SK-N-SH (cell line): ENCODE results near the gene OR10G7. TPM values are rescaled to one million over a fixed set of nuclear protein-coding genes. Genes with fewer than 3 reads are reported as not detected.

Experiments
- CTCF ChIA-PET: fragments of 300-600, 350-600 bp; formaldehyde crosslinking; extraction: SDS; loops from one replicate; lab custom pipeline; 2021; lab: Yijun Ruan, JAX
- POLR2A ChIA-PET: fragments of 350-600 bp; sonication (Branson Sonifier 250); formaldehyde crosslinking; extraction: SDS; loops from one replicate; lab custom pipeline; 2020; ENCODE audit warnings: antibody characterized with exemption, inconsistent platforms; lab: Yijun Ruan, JAX
- DNase-seq: peaks from one replicate; pipeline ENCODE4 v3.0.0; 2012
- H2AFZ ChIP-seq: fragments of 200-600 bp; sonication (generic); 2 replicates; pipeline ENCODE4 v1.8.1; 2016; ENCODE audit warnings: antibody characterized with exemption, mild to moderate bottlenecking, low read depth
- H3F3A ChIP-seq: fragments of 200-600 bp; sonication (generic); replicated peaks from 2 replicates; pipeline ENCODE3; 2016; ENCODE audit warnings: antibody characterized with exemption, mild to moderate bottlenecking; ENCODE audit not compliant: insufficient read depth
- H3K27ac ChIP-seq, 2 experiments: fragments of 200-500 bp in 1 of 2; fragments of 200-600 bp in 1 of 2; sonication (Bioruptor generic) in 1 of 2; sonication (generic), shearing (Covaris generic) in 1 of 2; 2 replicates each; pipeline versions ENCODE4 v1.5.1 to v1.6.1; 2014 to 2016; ENCODE audit warnings: low read depth in 2 of 2, inconsistent platforms in 1 of 2, low read length in 1 of 2, mild to moderate bottlenecking in 1 of 2, mixed read lengths in 1 of 2
- H3K27me3 ChIP-seq: fragments of 200-600 bp; sonication (generic), shearing (Covaris generic); 2 replicates; pipeline ENCODE4 v1.6.1; 2016; ENCODE audit warnings: mixed run types; ENCODE audit not compliant: insufficient read depth
- H3K36me3 ChIP-seq, 2 experiments: fragments of 200-500 bp in 1 of 2; fragments of 200-600 bp in 1 of 2; sonication (Bioruptor generic) in 1 of 2; sonication (generic) in 1 of 2; replicated peaks in 1 of 2; 2 replicates each; pipeline versions ENCODE3 to v1.5.1; 2014 to 2016; ENCODE audit warnings: low read length in 1 of 2, mild to moderate bottlenecking in 1 of 2; ENCODE audit not compliant: insufficient read depth in 2 of 2, control insufficient read depth in 1 of 2
- H3K4me1 ChIP-seq, 2 experiments: fragments of 200-500 bp in 1 of 2; fragments of 200-600 bp in 1 of 2; sonication (Bioruptor generic) in 1 of 2; sonication (generic), shearing (Covaris generic) in 1 of 2; 2 replicates each; pipeline versions ENCODE4 v1.5.1 to v1.6.1; 2014 to 2016; ENCODE audit warnings: low read depth in 1 of 2, low read length in 1 of 2, mixed run types in 1 of 2; ENCODE audit not compliant: insufficient read depth in 2 of 2, control insufficient read depth in 1 of 2
- H3K4me2 ChIP-seq: fragments of 200-600 bp; sonication (generic), shearing (Covaris generic); 2 replicates; pipeline ENCODE4 v1.6.1; 2017; ENCODE audit warnings: mixed run types
- H3K4me3 ChIP-seq, 2 experiments: fragments of 200-500 bp in 1 of 2; fragments of 200-600 bp in 1 of 2; sonication (Bioruptor generic) in 1 of 2; sonication (generic), shearing (Covaris generic) in 1 of 2; 2 replicates each; pipeline versions ENCODE4 v1.5.1 to v1.8.1; 2014 to 2016; ENCODE audit warnings: low read depth in 2 of 2, inconsistent platforms in 1 of 2, low read length in 1 of 2, mild to moderate bottlenecking in 1 of 2, mixed read lengths in 1 of 2, moderate library complexity in 1 of 2
- H3K79me2 ChIP-seq: fragments of 200-600 bp; sonication (generic); 2 replicates; pipeline ENCODE4 v1.8.1; 2017; ENCODE audit warnings: mild to moderate bottlenecking; ENCODE audit not compliant: insufficient read depth
- H3K9ac ChIP-seq: fragments of 200-600 bp; sonication (generic); 2 replicates; pipeline ENCODE4 v1.6.1; 2017; ENCODE audit warnings: mixed run types
- H3K9me2 ChIP-seq: fragments of 200-600 bp; sonication (generic); 2 replicates; pipeline ENCODE4 v1.6.1; 2017; ENCODE audit warnings: mixed run types
- H3K9me3 ChIP-seq: fragments of 200-600 bp; sonication (generic); 2 replicates; pipeline ENCODE4 v1.6.1; 2017; ENCODE audit warnings: mixed run types, mild to moderate bottlenecking, moderate library complexity
- H4K20me1 ChIP-seq: fragments of 200-600 bp; sonication (generic); 2 replicates; pipeline ENCODE4 v1.6.1; 2017; ENCODE audit warnings: mild to moderate bottlenecking, mixed run types; ENCODE audit not compliant: insufficient read depth
- CHD2 ChIP-seq: fragments of 150-350 bp; IDR thresholded peaks from 2 replicates; pipeline ENCODE4 v1.6.1; 2018; ENCODE audit warnings: low read length; ENCODE audit not compliant: partially characterized antibody
- ELF1 ChIP-seq: IDR thresholded peaks from 2 replicates; pipeline ENCODE4 v1.4.0; 2012
- EP300 ChIP-seq, 2 experiments: IDR thresholded peaks; 2 replicates each; pipeline versions ENCODE4 v1.4.0 to v1.6.1; 2012; ENCODE audit warnings: borderline replicate concordance in 1 of 2, low read depth in 1 of 2, low read length in 1 of 2
- EZH2phosphoT487 ChIP-seq: fragments of 200-600 bp; sonication (generic); IDR thresholded peaks from 2 replicates; pipeline ENCODE4 v1.6.1; 2017; ENCODE audit warnings: low read depth, mixed run types, mild to moderate bottlenecking, antibody characterized with exemption, moderate library complexity, borderline replicate concordance
- FOXJ3 ChIP-seq: sonication (generic); formaldehyde crosslinking; IDR thresholded peaks from 2 replicates; pipeline ENCODE4 v1.5.1; 2020; ENCODE audit warnings: mild to moderate bottlenecking, missing genetic modification reagents
- FOXM1 ChIP-seq: IDR thresholded peaks from 2 replicates; pipeline ENCODE4 v1.4.0; 2012; ENCODE audit warnings: low read depth, mild to moderate bottlenecking
- GATA2 ChIP-seq: sonication (generic); formaldehyde crosslinking; IDR thresholded peaks from 2 replicates; pipeline ENCODE4 v1.5.0; 2020; ENCODE audit warnings: mild to moderate bottlenecking, missing genetic modification reagents
- JUND ChIP-seq: IDR thresholded peaks from 2 replicates; pipeline ENCODE4 v1.4.0; 2012
- MEF2A ChIP-seq: IDR thresholded peaks from 2 replicates; pipeline ENCODE4 v1.4.0; 2012; ENCODE audit warnings: low read depth, borderline replicate concordance
- MXI1 ChIP-seq: IDR thresholded peaks from 2 replicates; pipeline ENCODE4 v1.6.1; 2012; ENCODE audit warnings: mild to moderate bottlenecking, low read depth, low read length, improper control_type of control experiment
- NFIC ChIP-seq: IDR thresholded peaks from 2 replicates; pipeline ENCODE4 v1.4.0; 2012; ENCODE audit warnings: borderline replicate concordance
- NRF1 ChIP-seq: IDR thresholded peaks from 2 replicates; pipeline ENCODE4 v1.6.1; 2012; ENCODE audit warnings: low read depth, mild to moderate bottlenecking, low read length
- POLR2AphosphoS5 ChIP-seq: IDR thresholded peaks from 2 replicates; pipeline ENCODE4 v1.6.1; 2012; ENCODE audit warnings: low read depth, low read length
- RFX5 ChIP-seq: IDR thresholded peaks from 2 replicates; pipeline ENCODE4 v1.6.1; 2012; ENCODE audit warnings: mild to moderate bottlenecking, improper control_type of control experiment, low read length
- SIN3A ChIP-seq: IDR thresholded peaks from 2 replicates; pipeline ENCODE4 v1.6.1; 2012; ENCODE audit warnings: low read depth, mild to moderate bottlenecking, low read length, moderate library complexity, borderline replicate concordance
- SMC3 ChIP-seq: IDR thresholded peaks from 2 replicates; pipeline ENCODE4 v1.6.1; 2012; ENCODE audit warnings: low read depth, low read length, improper control_type of control experiment
- TAF1 ChIP-seq: IDR thresholded peaks from 2 replicates; pipeline ENCODE4 v1.6.1; 2012; ENCODE audit warnings: low read depth, mild to moderate bottlenecking, low read length, moderate library complexity, borderline replicate concordance
- TEAD4 ChIP-seq: IDR thresholded peaks from 2 replicates; pipeline ENCODE4 v1.4.0; 2012; ENCODE audit warnings: mild to moderate bottlenecking, borderline replicate concordance; ENCODE audit not compliant: insufficient read depth
- WGBS: methylation state at CpG from one replicate; pipeline ENCODE4 v1.1.6; 2017; ENCODE audit warnings: low lambda C conversion rate; 5-methylcytosine and 5-hydroxymethylcytosine counted together
- polyA plus RNA-seq, 3 experiments: library from polyadenylated mRNA; depleted of rRNA; stranded (reverse); fragments of >200 nt; gene quantifications; 2 replicates each; pipeline ENCODE4 v1.2.3, GENCODE V29; 2012
- TF ChIP-seq, protein P1 (sequence below): IDR thresholded peaks from 2 replicates; pipeline ENCODE4 v1.4.0; 2012; ENCODE audit warnings: low read depth, borderline replicate concordance
- TF ChIP-seq, protein P2 (sequence below): IDR thresholded peaks from 2 replicates; pipeline ENCODE4 v1.4.0; 2012; ENCODE audit warnings: low read depth, borderline replicate concordance

The OR10G7 gene
- polyA plus RNA-seq, 1 of the 3 experiments (the other 2 are of a cell fraction): not detected

- TF ChIP-seq MXI1: no peak
Observed at GRCh38 chr11:124075492-124075840, 34.3 kb upstream of the OR10G7 start (continued).

DNA sequence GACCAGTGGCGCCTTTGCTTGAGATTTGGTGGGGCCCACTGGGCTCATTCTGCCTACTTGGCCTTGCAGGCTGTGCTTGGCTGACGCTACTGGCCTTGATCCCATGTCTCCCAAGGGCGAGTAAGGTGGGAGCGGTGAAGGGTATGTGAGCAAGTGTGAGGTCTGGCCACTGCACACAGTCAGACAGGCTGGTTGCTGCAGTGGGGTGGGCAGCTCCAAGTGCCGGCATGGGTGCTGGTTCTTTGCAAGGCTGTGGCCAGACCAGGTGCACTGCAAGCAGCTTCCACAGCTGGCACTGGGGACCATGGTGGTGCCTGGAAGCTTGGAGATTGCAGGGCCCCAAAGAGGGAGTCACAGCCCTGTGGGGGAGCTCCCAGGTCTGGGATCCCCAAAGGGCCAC lies 33.4 kb upstream of the OR10G7 start:
- Histone ChIP-seq H3K9ac (no peak overlapping the region), H3K4me2 (no peak overlapping the region), H4K20me1 (no peaks in the 10 kb centered on the region), H2AFZ (no peak overlapping the region), H3K36me3 (no peaks in the 10 kb centered on the region), H3K9me2 (no peaks in the 10 kb centered on the region), H3K27ac (no peak overlapping the region), H3K4me1 (peaks cover 0 to 5% of the 10 kb centered on the region in 2 experiments; a peak in 2 of 4 replicates), H3K79me2 (no peaks in the 10 kb centered on the region), H3F3A (no peaks in the 10 kb centered on the region), H3K27me3 (peaks cover 24% of the 10 kb centered on the region; the same call in 1 of the 2 replicates), H3K4me3 (no peak overlapping the region), H3K9me3 (no peaks in the 10 kb centered on the region)
- CTCF ChIA-PET: interaction anchor here (9.5 kb wide), 1 partner anchor 118 kb away, joined by 247 read pairs; no protein-coding TSS in a partner anchor
- WGBS: 83% methylated on average over 4 of the region's 5 CpGs
- POLR2A ChIA-PET: no interaction called here
- no peak for DNase-seq
- TF ChIP-seq MEF2A (no peak), NRF1 (no peak), RFX5 (no peak), SIN3A (no peak), FOXM1 (no peak)
- TF ChIP-seq, protein P1, sequence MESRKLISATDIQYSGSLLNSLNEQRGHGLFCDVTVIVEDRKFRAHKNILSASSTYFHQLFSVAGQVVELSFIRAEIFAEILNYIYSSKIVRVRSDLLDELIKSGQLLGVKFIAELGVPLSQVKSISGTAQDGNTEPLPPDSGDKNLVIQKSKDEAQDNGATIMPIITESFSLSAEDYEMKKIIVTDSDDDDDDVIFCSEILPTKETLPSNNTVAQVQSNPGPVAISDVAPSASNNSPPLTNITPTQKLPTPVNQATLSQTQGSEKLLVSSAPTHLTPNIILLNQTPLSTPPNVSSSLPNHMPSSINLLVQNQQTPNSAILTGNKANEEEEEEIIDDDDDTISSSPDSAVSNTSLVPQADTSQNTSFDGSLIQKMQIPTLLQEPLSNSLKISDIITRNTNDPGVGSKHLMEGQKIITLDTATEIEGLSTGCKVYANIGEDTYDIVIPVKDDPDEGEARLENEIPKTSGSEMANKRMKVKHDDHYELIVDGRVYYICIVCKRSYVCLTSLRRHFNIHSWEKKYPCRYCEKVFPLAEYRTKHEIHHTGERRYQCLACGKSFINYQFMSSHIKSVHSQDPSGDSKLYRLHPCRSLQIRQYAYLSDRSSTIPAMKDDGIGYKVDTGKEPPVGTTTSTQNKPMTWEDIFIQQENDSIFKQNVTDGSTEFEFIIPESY: no peak

DNA sequence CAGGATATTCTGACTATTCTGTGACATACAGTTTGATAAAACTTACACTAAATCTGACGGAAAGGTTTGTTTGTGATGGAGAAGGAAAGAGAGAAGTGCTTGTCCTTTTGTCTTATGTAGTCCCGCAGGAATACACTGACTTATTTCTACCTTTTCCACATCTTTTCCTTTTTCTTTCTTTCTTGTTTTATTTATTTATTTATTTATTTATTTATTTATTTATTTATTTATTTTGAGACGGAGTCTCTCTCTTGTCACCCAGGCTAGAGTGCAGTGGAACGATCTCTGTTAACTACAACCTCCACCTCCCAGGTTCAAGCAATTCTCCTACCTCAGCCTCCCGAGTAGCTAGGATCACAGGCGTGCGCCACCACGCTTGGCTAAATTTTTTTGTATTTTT lies 31.0 kb upstream of the OR10G7 start:
- H3F3A ChIP-seq: no peaks in the 10 kb centered on the region
- CTCF ChIA-PET: interaction anchor here (0.7 to 9.5 kb wide), 28 partner anchors 9 to 529 kb away, joined by 3 to 247 read pairs (median 4); no protein-coding TSS in a partner anchor
- no peak overlapping the region for H3K4me2 ChIP-seq
- H3K4me1 ChIP-seq: peaks cover 0 to 5% of the 10 kb centered on the region in 2 experiments; a peak in 2 of 4 replicates
- no peaks in the 10 kb centered on the region for H3K9me3 ChIP-seq
- no peak overlapping the region for H3K27ac ChIP-seq
- no peak overlapping the region for H2AFZ ChIP-seq
- DNase-seq: no peak
- H3K79me2 ChIP-seq: no peaks in the 10 kb centered on the region
- H3K36me3 ChIP-seq: no peaks in the 10 kb centered on the region
- H3K4me3 ChIP-seq: no peak overlapping the region
- H3K27me3 ChIP-seq: peaks cover 15% of the 10 kb centered on the region; the same call in 1 of the 2 replicates
- no peaks in the 10 kb centered on the region for H3K9me2 ChIP-seq
- H3K9ac ChIP-seq: no peak overlapping the region
- POLR2A ChIA-PET: no interaction called here
- H4K20me1 ChIP-seq: no peaks in the 10 kb centered on the region
- TF ChIP-seq ELF1 (no peak), GATA2 (CRISPR knock-in tag) (no peak), EZH2phosphoT487 (no peak), FOXJ3 (CRISPR knock-in tag) (no peak), FOXM1 (no peak), NFIC (no peak), CHD2 (no peak), SMC3 (no peak), TEAD4 (no peak), JUND (no peak), MEF2A (no peak), EP300 (IDR thresholded peaks at IDR 0.05; ENCODE audit: borderline replicate concordance in 1 of 2, low read depth in 1 of 2, low read length in 1 of 2) (no peak), RFX5 (no peak), NRF1 (no peak), POLR2AphosphoS5 (no peak), TAF1 (no peak)
- TF ChIP-seq, protein P2, sequence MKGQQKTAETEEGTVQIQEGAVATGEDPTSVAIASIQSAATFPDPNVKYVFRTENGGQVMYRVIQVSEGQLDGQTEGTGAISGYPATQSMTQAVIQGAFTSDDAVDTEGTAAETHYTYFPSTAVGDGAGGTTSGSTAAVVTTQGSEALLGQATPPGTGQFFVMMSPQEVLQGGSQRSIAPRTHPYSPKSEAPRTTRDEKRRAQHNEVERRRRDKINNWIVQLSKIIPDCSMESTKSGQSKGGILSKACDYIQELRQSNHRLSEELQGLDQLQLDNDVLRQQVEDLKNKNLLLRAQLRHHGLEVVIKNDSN: no peak
- TF ChIP-seq, protein P1: no peak
- 70% methylated on average over 8 of the region's 8 CpGs for whole genome bisulfite sequencing
